Psoas muscle (tissue), 8 donors: Measurements from ENCODE around the gene ZNG1B. TPM values are rescaled to one million over a fixed set of nuclear protein-coding genes. Genes with fewer than 3 reads are reported as not detected.
A peak's percentile ranks its signal among the peaks of the same experiment; 100 is the strongest.
"Not testable (repeated sequence)": the region's sequence is repeated elsewhere in the genome, so short reads cannot be mapped to it uniquely, and the experiment has no call there.

Source experiments
- ATAC-seq, 4 donors: fragments of 200-7000 bp; cut with Tn5 transposase; one replicate each; pipeline ENCODE4 v1.9.1; 2020; ENCODE audit warnings: moderate library complexity in 3 of 4, mild to moderate bottlenecking in 2 of 4
- DNase-seq, 2 donors: peaks; one replicate each; pipeline ENCODE4 v3.0.0-alpha.2; 2020
- H3K27ac ChIP-seq: fragments of 200-600 bp; one replicate; pipeline ENCODE4 v1.8.0; 2022
- H3K27me3 ChIP-seq, 3 donors: fragments of 200-600 bp in 1 of 3; one replicate each; pipeline versions ENCODE4 v1.6.1 to v1.8.0; 2013 to 2022; ENCODE audit warnings: low read length in 2 of 3, mild to moderate bottlenecking in 2 of 3, moderate library complexity in 1 of 3; ENCODE audit not compliant: insufficient read depth in 3 of 3
- H3K36me3 ChIP-seq, 2 donors: fragments of 200-600 bp in 1 of 2; one replicate each; pipeline versions ENCODE4 v1.6.1 to v1.8.0; 2013 to 2022; ENCODE audit warnings: low read depth in 1 of 2, mild to moderate bottlenecking in 1 of 2, moderate library complexity in 1 of 2; ENCODE audit not compliant: insufficient read depth in 1 of 2
- H3K4me1 ChIP-seq: fragments of 200-600 bp; one replicate; pipeline ENCODE4 v1.8.0; 2022
- H3K4me3 ChIP-seq: fragments of 200-600 bp; one replicate; pipeline ENCODE4 v1.8.0; 2022; ENCODE audit warnings: mild to moderate bottlenecking
- H3K9me3 ChIP-seq: fragments of 200-600 bp; one replicate; pipeline ENCODE4 v1.8.0; 2022
- WGBS, 3 donors: extraction: QIAGEN DNeasy Blood & Tissue Kit; methylation state at CpG; one replicate each; pipeline versions ENCODE4 v1.1.6 to v1.1.7; 2013; 5-methylcytosine and 5-hydroxymethylcytosine counted together
- intact Hi-C, 2 donors: fragments of 100-400 bp; cut with DNase I; formaldehyde crosslinking; loops; one replicate each; pipeline versions ENCODE4 v1.11.0 to v1.14.2; 2022
- long read RNA-seq, 2 donors: library from polyadenylated mRNA; unstranded; transcript quantifications; one replicate each; pipeline ENCODE4 v2.0.0, GENCODE V29; 2021
- polyA plus RNA-seq, 3 donors: library from polyadenylated mRNA; stranded (reverse); fragments of 200-250 nt; gene quantifications; one replicate each; pipeline ENCODE4 v1.2.3, GENCODE V29; 2013
- total RNA-seq, 4 donors: library from RNA; stranded (reverse); fragmentation: NEBNext Ultra II Directional in 2 of 4; extraction: Animal tissue kit (Norgen Biotek cat#: 25700) in 2 of 4; gene quantifications; one replicate each; pipeline versions ENCODE4 v1.2.1 to v1.2.4, GENCODE V29; 2021 to 2023
- TF ChIP-seq, protein P1 (sequence below): fragments of 200-600 bp; IDR thresholded peaks from one replicate; pipeline ENCODE4 v1.8.0; 2022; ENCODE audit warnings: antibody characterized with exemption
- donor health status: healthy with polysubstance abuse.
- donor health status: DM: no; HTN: no; CAD: no; lungs with moderate emphysema.
- donor health status: Bipolar disorder and iron deficiency.
- donor health status: healthy.
- donor health status: DM: yes; HTN: yes; CAD: no.
- donor health status: DM: no; HTN: no; CAD: no.
- donor health status: DM: no; HTN: no; CAD: no.
- donor health status: DM: yes; HTN: yes; CAD: no.

The ZNG1B gene
- total RNA-seq (10 to 100 TPM; 18.9 to 29.3 (median 25.3) TPM), polyA plus RNA-seq (10 to 100 TPM; 22.7 to 63.2 (median 28.0) TPM)
- long read RNA-seq, donor 1, transcript CBWD2-201 (15 exons, 1,812 nt), result major isoform, 24 of 37 reads
- long read RNA-seq, donor 1, partial matches to known transcripts, result 2 of 37 reads
- long read RNA-seq, donor 1, other reads (novel, unspliced or antisense), result 3 of 37 reads
- long read RNA-seq, donor 2, transcript CBWD2-201 (15 exons, 1,812 nt), result major isoform, 66 of 99 reads
- long read RNA-seq, donor 2, transcript CBWD2-202 (16 exons, 1,740 nt), result minor isoform, 9 of 99 reads
- long read RNA-seq, donor 2, partial matches to known transcripts, result 2 of 99 reads
- long read RNA-seq, donor 2, other reads (novel, unspliced or antisense), result 19 of 99 reads

DNA sequence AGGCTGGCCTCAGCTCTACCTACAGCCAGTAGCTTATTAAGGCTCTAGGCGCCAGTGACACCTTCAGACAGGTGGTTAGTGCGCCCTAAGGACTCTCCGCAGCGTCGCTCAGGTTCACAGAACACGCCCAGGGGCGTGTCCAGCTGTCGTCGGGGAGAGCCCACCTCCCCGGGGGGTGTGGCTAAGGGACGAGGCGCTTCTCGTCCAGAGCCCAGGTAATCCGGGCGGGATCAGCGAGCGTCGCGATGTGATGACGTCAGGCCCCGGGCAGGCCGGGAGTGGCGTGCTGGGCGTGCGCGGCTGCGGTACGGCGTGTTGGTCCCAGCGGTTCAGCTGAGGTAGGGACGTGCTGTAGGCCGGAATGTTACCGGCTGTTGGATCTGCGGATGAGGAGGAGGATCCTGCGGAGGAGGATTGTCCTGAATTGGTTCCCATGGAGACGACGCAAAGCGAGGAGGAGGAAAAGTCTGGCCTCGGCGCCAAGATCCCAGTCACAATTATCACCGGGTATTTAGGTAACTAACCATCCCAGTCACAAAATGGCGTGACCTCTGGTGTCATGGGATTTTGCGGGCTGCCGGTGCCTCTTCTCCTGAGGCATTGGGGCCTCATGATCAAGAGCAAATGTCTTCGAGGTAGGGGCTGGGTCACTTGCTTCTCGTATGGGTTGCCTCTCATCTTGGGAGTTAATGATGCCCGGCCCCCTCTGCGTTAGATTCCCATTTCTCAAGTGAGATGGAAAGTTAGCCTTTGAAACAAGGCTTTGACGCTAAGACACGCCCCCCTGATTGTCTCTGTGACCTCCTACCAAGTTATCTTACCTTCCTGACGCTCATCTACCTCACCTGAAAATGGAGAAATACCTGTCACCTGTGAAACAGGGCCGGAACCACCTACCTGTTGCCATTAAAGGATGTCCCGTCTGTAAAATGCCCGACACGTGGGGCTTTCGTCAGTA, at the start of gene ZNG1B:
Gene ZNG1B, plus strand, starts transcription at position 184 of the 958 bp plus-strand sequence. Its CDS starts 178 bp downstream, at position 362.
- H3K36me3 ChIP-seq, H3K4me1 ChIP-seq, H3K27me3 ChIP-seq, intact Hi-C loops, H3K9me3 ChIP-seq, ATAC-seq: not testable (repeated sequence)
- DNase-seq, result peak; percentile 68 to 87
- WGBS, 3 donors, result 0 to 1% (median 1%) methylated on average over 27 to 37 of the region's 56 CpGs
- H3K4me3 ChIP-seq, result peak within 1 kb of the TSS; percentile 68
- peak within 1 kb of the TSS; percentile 69 for H3K27ac ChIP-seq

DNA sequence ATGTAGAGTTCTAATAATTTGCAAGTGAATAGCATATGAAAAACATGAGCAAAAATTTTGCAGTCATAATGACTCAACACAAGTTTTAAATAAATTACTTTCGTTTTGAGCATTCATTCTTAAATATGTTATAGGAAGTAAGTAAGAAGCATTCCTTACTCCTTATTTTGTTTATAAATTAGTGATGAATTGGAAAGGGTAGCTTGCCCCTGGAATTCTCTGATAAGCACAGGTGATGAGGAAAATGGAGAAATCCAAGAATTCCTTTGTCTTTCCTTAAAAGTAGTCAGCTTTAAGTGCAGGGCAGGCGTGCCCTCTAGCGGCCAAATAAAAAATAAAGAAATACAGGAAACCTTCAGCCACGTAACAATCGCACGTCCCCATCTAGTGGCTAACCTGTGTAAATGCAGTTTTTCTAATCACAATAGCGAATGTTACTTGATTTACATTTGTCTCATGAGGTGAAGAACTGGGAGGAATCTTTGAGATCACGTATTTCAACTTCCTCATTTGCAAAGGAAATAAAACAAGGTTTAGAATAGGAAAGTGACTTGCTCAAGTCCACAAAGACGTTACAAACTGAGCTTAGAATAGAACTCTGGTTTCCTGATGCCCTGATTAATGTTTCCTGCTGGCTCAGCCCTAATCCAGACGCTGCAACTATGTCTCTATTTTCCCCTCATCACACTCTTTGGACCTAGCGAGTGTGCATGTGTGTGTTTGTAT, 47.2 kb upstream of the ZNG1B start:
- intact Hi-C loops, result loop anchor here in 1 of 2 donors (5.0 kb wide), 1 partner anchor 253 kb away; no protein-coding TSS in a partner anchor
- TF ChIP-seq, protein P1, sequence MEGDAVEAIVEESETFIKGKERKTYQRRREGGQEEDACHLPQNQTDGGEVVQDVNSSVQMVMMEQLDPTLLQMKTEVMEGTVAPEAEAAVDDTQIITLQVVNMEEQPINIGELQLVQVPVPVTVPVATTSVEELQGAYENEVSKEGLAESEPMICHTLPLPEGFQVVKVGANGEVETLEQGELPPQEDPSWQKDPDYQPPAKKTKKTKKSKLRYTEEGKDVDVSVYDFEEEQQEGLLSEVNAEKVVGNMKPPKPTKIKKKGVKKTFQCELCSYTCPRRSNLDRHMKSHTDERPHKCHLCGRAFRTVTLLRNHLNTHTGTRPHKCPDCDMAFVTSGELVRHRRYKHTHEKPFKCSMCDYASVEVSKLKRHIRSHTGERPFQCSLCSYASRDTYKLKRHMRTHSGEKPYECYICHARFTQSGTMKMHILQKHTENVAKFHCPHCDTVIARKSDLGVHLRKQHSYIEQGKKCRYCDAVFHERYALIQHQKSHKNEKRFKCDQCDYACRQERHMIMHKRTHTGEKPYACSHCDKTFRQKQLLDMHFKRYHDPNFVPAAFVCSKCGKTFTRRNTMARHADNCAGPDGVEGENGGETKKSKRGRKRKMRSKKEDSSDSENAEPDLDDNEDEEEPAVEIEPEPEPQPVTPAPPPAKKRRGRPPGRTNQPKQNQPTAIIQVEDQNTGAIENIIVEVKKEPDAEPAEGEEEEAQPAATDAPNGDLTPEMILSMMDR, result peak; percentile 90
- peak; percentile 68 to 92 (median 84) for ATAC-seq
- WGBS, 3 donors, result 13 to 17% (median 14%) methylated on average over 11 of the region's 11 CpGs
- no peaks in the 10 kb centered on the region for H3K36me3 ChIP-seq
- H3K27me3 ChIP-seq, result no peaks in the 10 kb centered on the region
- DNase-seq, result peak in 1 of 2 donors; percentile 29
- H3K4me3 ChIP-seq, result peak overlapping the region; percentile 37
- no peaks in the 10 kb centered on the region for H3K9me3 ChIP-seq
- H3K4me1 ChIP-seq, result no peaks in the 10 kb centered on the region
- no peak overlapping the region for H3K27ac ChIP-seq

DNA sequence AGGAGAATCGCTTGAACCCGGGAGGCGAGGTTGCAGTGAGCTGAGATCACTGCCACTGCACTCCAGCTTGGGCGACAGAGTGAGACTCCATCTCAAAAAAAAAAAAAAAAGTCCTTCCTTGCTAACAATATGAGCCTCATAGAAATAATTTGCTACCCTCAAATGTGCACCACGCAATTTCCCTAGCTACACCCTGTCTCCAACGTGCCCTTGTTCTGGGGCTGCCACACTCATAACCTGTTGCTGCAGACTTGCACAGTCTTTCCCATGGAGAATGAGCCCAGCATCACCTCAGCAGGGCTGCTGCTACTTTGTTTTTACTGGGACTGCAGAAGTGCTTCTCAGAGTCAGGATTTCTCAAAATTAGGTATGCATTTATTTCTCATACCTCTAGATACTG, 46.4 kb upstream of the ZNG1B start:
- H3K4me1 ChIP-seq, result no peaks in the 10 kb centered on the region
- no peak overlapping the region for H3K4me3 ChIP-seq
- 86 to 88% (median 88%) methylated on average over 6 of the region's 6 CpGs for WGBS, 3 donors
- H3K27me3 ChIP-seq, result no peaks in the 10 kb centered on the region
- no peaks in the 10 kb centered on the region for H3K36me3 ChIP-seq
- DNase-seq (no peak), ATAC-seq (no peak)
- no peak overlapping the region for H3K27ac ChIP-seq
- intact Hi-C loops, result loop anchor here in 1 of 2 donors (5.0 kb wide), 1 partner anchor 254 kb away; no protein-coding TSS in a partner anchor
- TF ChIP-seq, protein P1, result no peak
- H3K9me3 ChIP-seq, result no peaks in the 10 kb centered on the region

DNA sequence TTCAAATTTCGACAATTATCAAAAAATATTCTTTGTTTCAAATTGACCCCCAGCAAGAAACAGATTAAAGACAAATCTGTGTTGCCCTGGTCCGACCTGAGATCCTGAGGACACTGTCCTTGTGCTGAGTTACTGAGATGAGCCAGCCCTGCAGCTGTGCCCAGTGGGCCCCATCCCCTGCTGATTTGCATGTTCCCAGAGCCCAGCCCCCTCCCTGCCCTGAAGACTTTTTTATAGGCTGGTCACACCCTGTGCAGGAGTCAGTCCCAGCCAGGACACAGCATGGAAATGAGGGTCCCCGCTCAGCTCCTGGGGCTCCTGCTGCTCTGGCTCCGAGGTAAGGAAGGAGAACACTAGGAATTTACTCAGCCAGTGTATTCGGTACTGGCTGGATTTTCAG, 31.4 kb upstream of the ZNG1B start:
- intact Hi-C loops, result no loop called here
- 38 to 45% (median 41%) methylated on average over 5 of the region's 5 CpGs for WGBS, 3 donors
- peaks cover 0 to 3% (median 0%) of the 10 kb centered on the region in 3 donors for H3K27me3 ChIP-seq

More for the DNA sequence above, 31.4 kb upstream of the ZNG1B start:
- no peak for DNase-seq
- Histone ChIP-seq H3K36me3 (no peaks in the 10 kb centered on the region), H3K9me3 (no peaks in the 10 kb centered on the region), H3K4me1 (no peaks in the 10 kb centered on the region), H3K4me3 (no peak overlapping the region), H3K27ac (no peak overlapping the region)
- ATAC-seq, result no peak
- TF ChIP-seq, protein P1, result no peak
